OCI-LY7 (cell line): ENCODE measurements around the gene CNTNAP5. TPM values are rescaled to one million over a fixed set of nuclear protein-coding genes. Genes with fewer than 3 reads are reported as not detected.

Experiments
- BruUV-seq: library from RNA; stranded (reverse); fragments of 400-500 nt; replicated peaks from 2 replicates; lab custom pipeline; 2021; lab: Mats Ljungman, UMichigan
- CTCF ChIA-PET: fragments of 300-600 bp; sonication (Branson Sonifier 250); formaldehyde crosslinking; loops from one replicate; lab custom pipeline; 2022; ENCODE audit warnings: antibody characterized with exemption; ENCODE audit not compliant: unreplicated experiment; lab: Charles Lee
- POLR2A ChIA-PET: fragments of 300-600 bp; sonication (Branson Sonifier 250); formaldehyde crosslinking; loops from one replicate; lab custom pipeline; 2022; ENCODE audit warnings: antibody characterized with exemption; lab: Charles Lee
- DNase-seq: peaks from one replicate; pipeline ENCODE4 v3.0.0-alpha.2; 2015; ENCODE audit warnings: low spot score
- H2AFZ ChIP-seq: fragments of 200-600 bp; sonication (generic), shearing (Covaris generic); 2 replicates; pipeline ENCODE4 v1.6.1; 2014; ENCODE audit warnings: mild to moderate bottlenecking, antibody characterized with exemption, low read length, moderate library complexity
- H3K27ac ChIP-seq: fragments of 200-600 bp; sonication (generic); 2 replicates; pipeline ENCODE4 v1.5.1; 2014; ENCODE audit warnings: mixed run types, low read depth, mild to moderate bottlenecking, moderate library complexity, low read length, inconsistent platforms; ENCODE audit not compliant: poor library complexity, severe bottlenecking
- H3K36me3 ChIP-seq: fragments of 200-600 bp; sonication (generic); 2 replicates; pipeline ENCODE4 v1.6.1; 2014; ENCODE audit warnings: mild to moderate bottlenecking, antibody characterized with exemption, low read length, moderate library complexity, mixed read lengths; ENCODE audit not compliant: insufficient read depth
- H3K4me1 ChIP-seq: fragments of 200-600 bp; sonication (generic); 2 replicates; pipeline ENCODE4 v1.5.1; 2014; ENCODE audit warnings: mild to moderate bottlenecking, low read length; ENCODE audit not compliant: insufficient read depth, poor library complexity, severe bottlenecking
- H3K4me2 ChIP-seq: fragments of 200-600 bp; sonication (generic); 2 replicates; pipeline ENCODE4 v1.6.1; 2014; ENCODE audit warnings: mild to moderate bottlenecking, low read length
- H3K4me3 ChIP-seq: fragments of 200-600 bp; sonication (generic); 2 replicates; pipeline ENCODE4 v1.5.1; 2014; ENCODE audit warnings: mild to moderate bottlenecking, low read depth, low read length; ENCODE audit not compliant: poor library complexity, severe bottlenecking
- H3K79me2 ChIP-seq: fragments of 200-600 bp; sonication (generic); 2 replicates; pipeline ENCODE4 v1.6.1; 2016; ENCODE audit warnings: low read depth, mild to moderate bottlenecking, low read length, moderate library complexity, mixed read lengths; ENCODE audit not compliant: insufficient read depth
- H3K9me2 ChIP-seq: fragments of 200-600 bp; sonication (generic); 2 replicates; pipeline ENCODE4 v1.6.1; 2016; ENCODE audit warnings: mild to moderate bottlenecking, low read length, mixed read lengths; ENCODE audit not compliant: insufficient read depth
- H3K9me3 ChIP-seq: fragments of 200-600 bp; sonication (generic); 2 replicates; pipeline ENCODE4 v1.6.1; 2014; ENCODE audit warnings: mild to moderate bottlenecking, mixed run types, low read length, mixed read lengths
- H4K20me1 ChIP-seq: fragments of 200-600 bp; sonication (generic); 2 replicates; pipeline ENCODE4 v1.6.1; 2014; ENCODE audit warnings: mild to moderate bottlenecking, antibody characterized with exemption, low read length, moderate library complexity, mixed read lengths; ENCODE audit not compliant: insufficient read depth
- EZH2phosphoT487 ChIP-seq: fragments of 200-600 bp; sonication (generic); IDR thresholded peaks from 2 replicates; pipeline ENCODE4 v1.6.1; 2018; ENCODE audit warnings: low read depth, borderline replicate concordance, mild to moderate bottlenecking, mixed run types, antibody characterized with exemption, low read length, moderate library complexity, mixed read lengths
- intact Hi-C: fragments of 100-400 bp; cut with micrococcal nuclease; formaldehyde crosslinking; loops from one replicate; pipeline ENCODE4 v1.10.0; 2022; ENCODE audit not compliant: unreplicated experiment
- total RNA-seq, 2 experiments: library from RNA; depleted of rRNA in 1 of 2; stranded (reverse); fragments of >200 nt in 1 of 2; shearing (Covaris generic) in 1 of 2; gene quantifications; 2 replicates each; pipeline ENCODE4 v1.2.3, GENCODE V29; 2014 to 2022
- TF ChIP-seq, protein P1 (sequence below): fragments of 200-600 bp; sonication (generic); conservative IDR thresholded peaks from 2 replicates; pipeline ENCODE4 v1.5.1; 2014; ENCODE audit warnings: mild to moderate bottlenecking, antibody characterized with exemption, low read length, moderate library complexity, mixed read lengths

The CNTNAP5 gene
- total RNA-seq, 2 experiments from 2014 or later: not detected

DNA sequence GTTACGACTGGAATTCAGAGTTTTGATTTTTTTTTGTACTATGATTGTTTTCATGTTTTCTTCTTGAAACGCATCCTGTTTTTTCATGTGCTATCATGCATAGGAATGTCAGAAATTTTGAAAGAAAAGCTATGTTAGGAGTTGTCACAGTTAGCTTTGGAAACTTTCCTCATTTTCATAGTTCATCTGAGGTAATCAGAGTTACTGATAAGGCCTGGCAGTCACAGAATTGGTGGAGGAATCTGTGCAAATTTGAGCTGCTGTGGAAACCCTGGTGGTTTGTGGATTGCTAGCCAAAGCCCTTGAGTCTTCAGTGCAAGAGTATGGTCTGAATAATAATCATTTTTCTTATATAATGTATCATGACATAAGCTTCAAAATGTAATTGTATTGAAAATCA lies 401.0 kb downstream of the CNTNAP5 start:
- H3K79me2 ChIP-seq: no peaks in the 10 kb centered on the region
- DNase-seq: no peak
- H3K9me3 ChIP-seq: no peaks in the 10 kb centered on the region
- H3K9me2 ChIP-seq: no peaks in the 10 kb centered on the region
- no peaks in the 10 kb centered on the region for H4K20me1 ChIP-seq
- no peak for TF ChIP-seq EZH2phosphoT487
- TF ChIP-seq, protein P1, sequence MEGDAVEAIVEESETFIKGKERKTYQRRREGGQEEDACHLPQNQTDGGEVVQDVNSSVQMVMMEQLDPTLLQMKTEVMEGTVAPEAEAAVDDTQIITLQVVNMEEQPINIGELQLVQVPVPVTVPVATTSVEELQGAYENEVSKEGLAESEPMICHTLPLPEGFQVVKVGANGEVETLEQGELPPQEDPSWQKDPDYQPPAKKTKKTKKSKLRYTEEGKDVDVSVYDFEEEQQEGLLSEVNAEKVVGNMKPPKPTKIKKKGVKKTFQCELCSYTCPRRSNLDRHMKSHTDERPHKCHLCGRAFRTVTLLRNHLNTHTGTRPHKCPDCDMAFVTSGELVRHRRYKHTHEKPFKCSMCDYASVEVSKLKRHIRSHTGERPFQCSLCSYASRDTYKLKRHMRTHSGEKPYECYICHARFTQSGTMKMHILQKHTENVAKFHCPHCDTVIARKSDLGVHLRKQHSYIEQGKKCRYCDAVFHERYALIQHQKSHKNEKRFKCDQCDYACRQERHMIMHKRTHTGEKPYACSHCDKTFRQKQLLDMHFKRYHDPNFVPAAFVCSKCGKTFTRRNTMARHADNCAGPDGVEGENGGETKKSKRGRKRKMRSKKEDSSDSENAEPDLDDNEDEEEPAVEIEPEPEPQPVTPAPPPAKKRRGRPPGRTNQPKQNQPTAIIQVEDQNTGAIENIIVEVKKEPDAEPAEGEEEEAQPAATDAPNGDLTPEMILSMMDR: no peak
- no peak overlapping the region for H3K4me3 ChIP-seq
- no peak overlapping the region for H2AFZ ChIP-seq
- H3K4me2 ChIP-seq: no peak overlapping the region
- CTCF ChIA-PET: no interaction called here
- intact Hi-C loops: no loop called here
- POLR2A ChIA-PET: interaction anchor here (0.8 kb wide), 1 partner anchor 11 kb away, joined by 3 read pairs; no protein-coding TSS in a partner anchor
- H3K27ac ChIP-seq: no peak overlapping the region
- no peaks in the 10 kb centered on the region for H3K36me3 ChIP-seq
- BruUV-seq: no TSS peak
- H3K4me1 ChIP-seq: no peaks in the 10 kb centered on the region

DNA sequence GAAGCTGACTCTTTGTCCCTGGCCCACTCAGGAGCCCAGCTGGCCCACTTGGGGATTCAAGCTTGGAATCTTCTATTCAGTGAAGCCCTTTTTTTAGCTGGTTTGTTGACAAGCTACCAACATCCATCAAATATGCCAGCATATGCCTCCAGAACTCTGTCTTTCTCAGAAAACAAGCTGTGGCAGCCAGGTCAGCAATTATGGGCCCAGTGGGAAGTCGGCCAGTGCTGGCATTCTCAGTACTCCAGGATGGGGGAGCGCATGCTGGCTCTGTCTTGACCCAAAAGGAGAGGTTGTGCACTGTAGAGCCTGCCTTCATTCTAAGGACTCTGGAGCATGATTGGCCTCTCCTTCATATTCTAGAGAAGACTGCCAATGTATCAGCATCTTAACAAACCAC lies 401.5 kb downstream of the CNTNAP5 start:
- Histone ChIP-seq H3K79me2 (no peaks in the 10 kb centered on the region), H4K20me1 (no peaks in the 10 kb centered on the region), H3K4me1 (no peaks in the 10 kb centered on the region), H3K4me2 (no peak overlapping the region), H3K27ac (no peak overlapping the region), H3K36me3 (no peaks in the 10 kb centered on the region), H3K9me2 (no peaks in the 10 kb centered on the region), H3K9me3 (no peaks in the 10 kb centered on the region), H2AFZ (no peak overlapping the region), H3K4me3 (no peak overlapping the region)
- TF ChIP-seq, protein P1: no peak
- TF ChIP-seq EZH2phosphoT487: no peak
- intact Hi-C loops: no loop called here
- ChIA-PET POLR2A (interaction anchor here (0.7 to 1.6 kb wide), 2 partner anchors 13 to 17 kb away, joined by 3 to 4 read pairs; no protein-coding TSS in a partner anchor), CTCF (no interaction called here)
- no peak for DNase-seq
- BruUV-seq: no TSS peak

DNA sequence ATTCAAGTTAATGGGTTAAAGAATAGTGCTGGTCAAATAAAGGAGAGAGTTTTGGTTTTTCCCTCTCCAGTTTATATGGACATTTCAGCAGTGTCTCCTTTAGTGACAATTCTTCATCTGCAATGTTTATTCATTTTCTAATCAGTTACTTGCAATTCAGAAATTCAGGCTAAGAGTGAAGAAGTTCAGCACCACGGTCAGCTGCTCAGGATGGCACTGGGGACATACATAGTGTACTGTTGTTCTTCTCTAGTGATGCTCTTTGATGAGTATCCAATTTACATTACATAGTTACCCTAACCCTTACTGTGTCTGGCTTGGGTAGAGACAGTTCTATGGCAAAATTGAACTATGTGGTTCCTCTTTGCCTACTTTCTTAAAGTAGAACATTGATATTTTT lies 412.7 kb downstream of the CNTNAP5 start:
- Histone ChIP-seq H3K27ac (no peak overlapping the region), H3K4me3 (no peak overlapping the region), H3K4me1 (no peaks in the 10 kb centered on the region), H3K9me2 (no peaks in the 10 kb centered on the region), H4K20me1 (no peaks in the 10 kb centered on the region), H3K79me2 (no peaks in the 10 kb centered on the region), H3K9me3 (no peaks in the 10 kb centered on the region), H3K4me2 (no peak overlapping the region), H2AFZ (no peak overlapping the region), H3K36me3 (no peaks in the 10 kb centered on the region)
- TF ChIP-seq EZH2phosphoT487: no peak
- TF ChIP-seq, protein P1: no peak
- intact Hi-C loops: no loop called here
- DNase-seq: no peak
- ChIA-PET POLR2A (no interaction called here), CTCF (no interaction called here)
- no TSS peak for BruUV-seq
